BLaER1 treated with 17β-estradiol and CSF1 and Interleukin-3, amounts not matched to agents 10 nM and 100 nM (cell line): ENCODE data around the gene DDX10.
"Not testable (repeated sequence)": the region's sequence is repeated elsewhere in the genome, so short reads cannot be mapped to it uniquely, and the experiment has no call there.

Experiments
- H3K27ac ChIP-seq, 11 experiments: shearing (Covaris generic); formaldehyde crosslinking; 2 replicates each; pipeline ENCODE4 v1.8.1; 2022
- H3K27me3 ChIP-seq, 11 experiments: shearing (Covaris generic); formaldehyde crosslinking; 2 replicates each; pipeline ENCODE4 v1.8.1; 2022
- H3K36me3 ChIP-seq, 11 experiments: shearing (Covaris generic); formaldehyde crosslinking; 2 replicates each; pipeline ENCODE4 v1.8.1; 2022
- H3K4me1 ChIP-seq, 10 experiments: shearing (Covaris generic); formaldehyde crosslinking; 2 replicates each; pipeline ENCODE4 v1.8.1; 2022
- H3K4me2 ChIP-seq, 11 experiments: shearing (Covaris generic); formaldehyde crosslinking; 2 replicates each; pipeline ENCODE4 v1.8.1; 2022
- H3K4me3 ChIP-seq, 10 experiments: shearing (Covaris generic); formaldehyde crosslinking; 2 replicates each; pipeline ENCODE4 v1.8.1; 2022
- H3K9ac ChIP-seq, 11 experiments: shearing (Covaris generic); formaldehyde crosslinking; 2 replicates each; pipeline ENCODE4 v1.8.1; 2022
- H3K9me3 ChIP-seq, 11 experiments: shearing (Covaris generic); formaldehyde crosslinking; replicated peaks in 1 of 11; 2 replicates each; pipeline ENCODE4 v1.8.1; 2022
- H4K20me1 ChIP-seq, 11 experiments: shearing (Covaris generic); formaldehyde crosslinking; 2 replicates each; pipeline ENCODE4 v1.8.1; 2022
- Cebpa-rat ChIP-seq, 11 experiments: shearing (Covaris generic); IDR thresholded peaks; 2 replicates each; pipeline ENCODE4 v1.8.1; 2022

The DDX10 gene

GRCh38 chr11:108819957-108820356 lies 155.1 kb downstream of the DDX10 start:
- H3K9me3 ChIP-seq, result no peaks in the 10 kb centered on the region
- H3K36me3 ChIP-seq, result peaks cover 0 to 15% (median 4%) of the 10 kb centered on the region in 11 experiments; a peak in 7 of 22 replicates
- no peak overlapping the region for H3K4me2 ChIP-seq
- H3K27ac ChIP-seq, result no peak overlapping the region
- H4K20me1 ChIP-seq, result peaks cover 0 to 70% (median 3%) of the 10 kb centered on the region in 11 experiments; a peak in 5 of 22 replicates
- no peak for TF ChIP-seq Cebpa-rat (IDR thresholded peaks at IDR 0.05)
- H3K9ac ChIP-seq, result no peak overlapping the region
- no peaks in the 10 kb centered on the region for H3K4me1 ChIP-seq
- no peaks in the 10 kb centered on the region for H3K27me3 ChIP-seq
- no peak overlapping the region for H3K4me3 ChIP-seq

- H3K9me3 ChIP-seq, result peaks cover 5 to 10% (median 9%) of the 10 kb centered on the region in 11 experiments; a peak in 20 of 22 replicates
- not testable (repeated sequence) for H3K4me2 ChIP-seq, H3K27ac ChIP-seq
These were observed 159.1 kb downstream of the DDX10 start for GRCh38 chr11:108823960-108824359.

GRCh38 chr11:108824545-108824944 lies 159.7 kb downstream of the DDX10 start:
- Histone ChIP-seq H3K9ac (no peak overlapping the region), H3K36me3 (peaks cover 0 to 17% (median 11%) of the 10 kb centered on the region in 11 experiments; a peak in 11 of 22 replicates), H3K27ac (no peak overlapping the region), H4K20me1 (peaks cover 0 to 70% (median 3%) of the 10 kb centered on the region in 11 experiments; a peak in 6 of 22 replicates), H3K9me3 (peaks cover 11 to 16% (median 15%) of the 10 kb centered on the region in 11 experiments; a peak in 21 of 22 replicates), H3K4me3 (no peak overlapping the region), H3K4me1 (no peaks in the 10 kb centered on the region), H3K27me3 (no peaks in the 10 kb centered on the region), H3K4me2 (no peak overlapping the region)
- no peak for TF ChIP-seq Cebpa-rat (IDR thresholded peaks at IDR 0.05)

More at GRCh38 chr11:108823960-108824359, 159.1 kb downstream of the DDX10 start:
- Histone ChIP-seq H3K36me3 (peaks cover 0 to 15% (median 9%) of the 10 kb centered on the region in 11 experiments; a peak in 10 of 22 replicates), H4K20me1 (peaks cover 0 to 74% (median 3%) of the 10 kb centered on the region in 11 experiments; a peak in 6 of 22 replicates)
- H3K4me3 ChIP-seq, H3K9ac ChIP-seq, H3K4me1 ChIP-seq, H3K27me3 ChIP-seq: not testable (repeated sequence)

GRCh38 chr11:108825381-108825780 lies 160.5 kb downstream of the DDX10 start:
- Histone ChIP-seq H4K20me1 (peaks cover 0 to 70% (median 3%) of the 10 kb centered on the region in 11 experiments; a peak in 6 of 22 replicates), H3K9ac (no peak overlapping the region), H3K4me3 (no peak overlapping the region), H3K9me3 (peaks cover 17 to 24% (median 22%) of the 10 kb centered on the region in 11 experiments), H3K27ac (no peak overlapping the region), H3K27me3 (no peaks in the 10 kb centered on the region), H3K36me3 (peaks cover 0 to 22% (median 11%) of the 10 kb centered on the region in 11 experiments; a peak in 11 of 22 replicates), H3K4me1 (no peaks in the 10 kb centered on the region), H3K4me2 (no peak overlapping the region)
- no peak for TF ChIP-seq Cebpa-rat (IDR thresholded peaks at IDR 0.05)

GRCh38 chr11:108826136-108826535 lies 161.3 kb downstream of the DDX10 start:
- H3K4me1 ChIP-seq, result no peaks in the 10 kb centered on the region
- peaks cover 0 to 70% (median 3%) of the 10 kb centered on the region in 11 experiments; a peak in 6 of 22 replicates for H4K20me1 ChIP-seq
- H3K36me3 ChIP-seq, result peaks cover 0 to 22% (median 11%) of the 10 kb centered on the region in 11 experiments; a peak in 10 of 22 replicates
- H3K9ac ChIP-seq, result no peak overlapping the region
- no peak for TF ChIP-seq Cebpa-rat (IDR thresholded peaks at IDR 0.05)
- H3K4me2 ChIP-seq, result no peak overlapping the region
- H3K27me3 ChIP-seq, result no peaks in the 10 kb centered on the region
- no peak overlapping the region for H3K4me3 ChIP-seq
- peaks cover 17 to 26% (median 22%) of the 10 kb centered on the region in 11 experiments for H3K9me3 ChIP-seq
- H3K27ac ChIP-seq, result no peak overlapping the region

- peaks cover 0 to 13% (median 0%) of the 10 kb centered on the region in 10 experiments; a peak in 3 of 20 replicates for H3K4me1 ChIP-seq
- H3K36me3 ChIP-seq, result peaks cover 1 to 46% (median 22%) of the 10 kb centered on the region in 11 experiments; a peak in 21 of 22 replicates
- H3K4me3 ChIP-seq, result no peak overlapping the region
- H3K27ac ChIP-seq, result no peak overlapping the region
- no peaks in the 10 kb centered on the region for H3K27me3 ChIP-seq
- TF ChIP-seq Cebpa-rat (IDR thresholded peaks at IDR 0.05), result no peak
- H3K4me2 ChIP-seq, result no peak overlapping the region
- peaks cover 0 to 62% (median 6%) of the 10 kb centered on the region in 11 experiments; a peak in 6 of 22 replicates for H4K20me1 ChIP-seq
- no peak overlapping the region for H3K9ac ChIP-seq
- H3K9me3 ChIP-seq, result no peaks in the 10 kb centered on the region
These were observed 170.8 kb downstream of the DDX10 start for GRCh38 chr11:108835624-108836023.

- H3K4me3 ChIP-seq, result no peak overlapping the region
- peaks cover 0 to 56% (median 0%) of the 10 kb centered on the region in 11 experiments; a peak in 6 of 22 replicates for H4K20me1 ChIP-seq
- no peaks in the 10 kb centered on the region for H3K9me3 ChIP-seq
- peaks cover 0 to 13% (median 0%) of the 10 kb centered on the region in 10 experiments; a peak in 3 of 20 replicates for H3K4me1 ChIP-seq
- TF ChIP-seq Cebpa-rat (IDR thresholded peaks at IDR 0.05), result no peak
- H3K4me2 ChIP-seq, result no peak overlapping the region
- H3K27me3 ChIP-seq, result no peaks in the 10 kb centered on the region
- no peak overlapping the region for H3K27ac ChIP-seq
- H3K36me3 ChIP-seq, result peaks cover 7 to 56% (median 30%) of the 10 kb centered on the region in 11 experiments; a peak in 21 of 22 replicates
- no peak overlapping the region for H3K9ac ChIP-seq
These were observed 171.7 kb downstream of the DDX10 start for GRCh38 chr11:108836541-108836940.

- Histone ChIP-seq H3K4me1 (peaks cover 0 to 13% (median 0%) of the 10 kb centered on the region in 10 experiments; a peak in 3 of 20 replicates), H3K9me3 (no peaks in the 10 kb centered on the region), H3K4me3 (no peak overlapping the region), H3K9ac (no peak overlapping the region), H3K36me3 (peaks cover 7 to 67% (median 42%) of the 10 kb centered on the region in 11 experiments; a peak in 21 of 22 replicates), H4K20me1 (peaks cover 0 to 49% (median 0%) of the 10 kb centered on the region in 11 experiments; a peak in 6 of 22 replicates), H3K4me2 (peak overlapping the region in 1 of 11 experiments; percentile 36; a peak in 2 of 22 replicates), H3K27ac (no peak overlapping the region), H3K27me3 (no peaks in the 10 kb centered on the region)
- TF ChIP-seq Cebpa-rat (IDR thresholded peaks at IDR 0.05), result no peak
These were observed 173.4 kb downstream of the DDX10 start for GRCh38 chr11:108838102-108838791.

- no peak overlapping the region for H3K4me3 ChIP-seq
- H3K9ac ChIP-seq, result no peak overlapping the region
- H3K27me3 ChIP-seq, result no peaks in the 10 kb centered on the region
- peaks cover 0 to 13% (median 0%) of the 10 kb centered on the region in 10 experiments; a peak in 3 of 20 replicates for H3K4me1 ChIP-seq
- peak overlapping the region in 1 of 11 experiments; percentile 36; a peak in 2 of 22 replicates for H3K4me2 ChIP-seq
- H3K27ac ChIP-seq, result no peak overlapping the region
- peaks cover 8 to 67% (median 44%) of the 10 kb centered on the region in 11 experiments; a peak in 21 of 22 replicates for H3K36me3 ChIP-seq
- no peaks in the 10 kb centered on the region for H3K9me3 ChIP-seq
- no peak for TF ChIP-seq Cebpa-rat (IDR thresholded peaks at IDR 0.05)
- peaks cover 0 to 44% (median 0%) of the 10 kb centered on the region in 11 experiments; a peak in 6 of 22 replicates for H4K20me1 ChIP-seq
These were observed 173.9 kb downstream of the DDX10 start for GRCh38 chr11:108838792-108839105.
